Testis (tissue), 3 donors: ENCODE measurements around the gene POLD3. TPM values are rescaled to one million over a fixed set of nuclear protein-coding genes. Genes with fewer than 3 reads are reported as not detected.
A peak's percentile ranks its signal among the peaks of the same experiment; 100 is the strongest.

Experiments used
- DNase-seq: peaks from one replicate; pipeline ENCODE4 v3.0.0-alpha.2; 2019
- H3K27ac ChIP-seq, 2 donors: fragments of 200-600 bp; sonication (generic); one replicate each; pipeline ENCODE4 v1.5.1; 2019
- H3K27me3 ChIP-seq: fragments of 200-600 bp; sonication (generic); one replicate; pipeline ENCODE4 v1.5.1; 2019
- H3K36me3 ChIP-seq: fragments of 200-600 bp; sonication (generic); one replicate; pipeline ENCODE4 v1.5.1; 2017; ENCODE audit warnings: low read depth; ENCODE audit errors: missing control alignments
- H3K4me1 ChIP-seq: fragments of 200-600 bp; sonication (generic); one replicate; pipeline ENCODE4 v1.5.1; 2019
- H3K4me3 ChIP-seq, 2 donors: fragments of 200-600 bp; sonication (generic); one replicate each; pipeline ENCODE4 v1.5.1; 2017 to 2019
- H3K9me3 ChIP-seq: fragments of 200-600 bp; sonication (generic); one replicate; pipeline ENCODE4 v1.5.1; 2017
- CTCF ChIP-seq, 3 experiments: fragments of 450-650 bp in 2 of 3; fragments of 200-600 bp in 1 of 3; sonication (generic) in 1 of 3; IDR thresholded peaks; one replicate each; pipeline ENCODE4 v1.5.1; 2016 to 2019; ENCODE audit warnings: antibody characterized with exemption in 3 of 3, mild to moderate bottlenecking in 2 of 3, moderate library complexity in 1 of 3
- POLR2A ChIP-seq: fragments of 450-650 bp; IDR thresholded peaks from one replicate; pipeline ENCODE4 v1.6.1; 2017; ENCODE audit warnings: antibody characterized with exemption, mild to moderate bottlenecking, moderate library complexity
- WGBS, 2 donors: methylation state at CpG; one replicate each; pipeline ENCODE4 v1.1.5; 2018; 5-methylcytosine and 5-hydroxymethylcytosine counted together
- intact Hi-C: fragments of 100-400 bp; cut with DNase I; formaldehyde crosslinking; loops from one replicate; pipeline ENCODE4 v1.15.1; 2023; ENCODE audit warnings: low total_unique reads
- polyA plus RNA-seq: library from polyadenylated mRNA; stranded (reverse); fragments of 350-450 nt; fragmentation: Illumina TruSeq; extraction: RNeasy Lipid Tissue Mini Kit (QIAGEN cat#74804); gene quantifications from one replicate; pipeline ENCODE4 v1.2.3, GENCODE V29; 2014; ENCODE audit warnings: low read depth, low replicate concordance; ENCODE audit not compliant: insufficient read depth
- total RNA-seq, 2 donors: library from RNA; depleted of rRNA; stranded (reverse); fragments of >200 nt; gene quantifications; one replicate each; pipeline ENCODE4 v1.2.3, GENCODE V29; 2016

POLD3 gene
- total and polyA plus RNA-seq, 3 donors from 2014 or later = 25.2 to 36.3 (median 32.9) TPM

- intact Hi-C loops = no loop called here
- H3K9me3 ChIP-seq = no peaks in the 10 kb centered on the region
- WGBS, 2 donors = 65 to 88% methylated on average over 1 of the region's 1 CpG
- peaks cover 8% of the 10 kb centered on the region for H3K4me1 ChIP-seq
- no peaks in the 10 kb centered on the region for H3K27me3 ChIP-seq
- no peak overlapping the region for H3K27ac ChIP-seq
- no peak overlapping the region for H3K4me3 ChIP-seq
- H3K36me3 ChIP-seq = no peaks in the 10 kb centered on the region
- TF ChIP-seq POLR2A (no peak), CTCF (IDR thresholded peaks at IDR 0.05) (no peak)
- DNase-seq = no peak
Observed at GRCh38 chr11:74637700-74638099, 45.3 kb downstream of the POLD3 start.

- intact Hi-C loops = no loop called here
Observed at GRCh38 chr11:74638869-74639268, 46.5 kb downstream of the POLD3 start.

GRCh38 chr11:74639533-74639932 lies 47.2 kb downstream of the POLD3 start:
- DNase-seq = no peak
- H3K36me3 ChIP-seq = no peaks in the 10 kb centered on the region
- H3K4me3 ChIP-seq = no peak overlapping the region
- no peaks in the 10 kb centered on the region for H3K27me3 ChIP-seq
- intact Hi-C loops = no loop called here
- H3K4me1 ChIP-seq = peaks cover 8% of the 10 kb centered on the region
- TF ChIP-seq POLR2A (no peak), CTCF (IDR thresholded peaks at IDR 0.05) (no peak)
- WGBS, 2 donors = 56 to 67% methylated on average over 5 of the region's 5 CpGs
- no peaks in the 10 kb centered on the region for H3K9me3 ChIP-seq
- H3K27ac ChIP-seq = no peak overlapping the region

More at GRCh38 chr11:74638869-74639268, 46.5 kb downstream of the POLD3 start:
- H3K4me3 ChIP-seq = no peak overlapping the region
- H3K9me3 ChIP-seq = no peaks in the 10 kb centered on the region
- WGBS, 2 donors = 59 to 66% methylated on average over 1 of the region's 1 CpG
- TF ChIP-seq POLR2A (no peak), CTCF (IDR thresholded peaks at IDR 0.05) (no peak)
- peaks cover 8% of the 10 kb centered on the region for H3K4me1 ChIP-seq
- no peak overlapping the region for H3K27ac ChIP-seq
- H3K36me3 ChIP-seq = no peaks in the 10 kb centered on the region
- no peak for DNase-seq
- H3K27me3 ChIP-seq = no peaks in the 10 kb centered on the region

- peaks cover 8% of the 10 kb centered on the region for H3K4me1 ChIP-seq
- H3K27ac ChIP-seq = no peak overlapping the region
- H3K9me3 ChIP-seq = no peaks in the 10 kb centered on the region
- 55 to 85% methylated on average over 8 of the region's 8 CpGs for WGBS, 2 donors
- TF ChIP-seq POLR2A (no peak), CTCF (IDR thresholded peaks at IDR 0.05) (no peak)
- H3K4me3 ChIP-seq = no peak overlapping the region
- intact Hi-C loops = no loop called here
- no peaks in the 10 kb centered on the region for H3K27me3 ChIP-seq
- DNase-seq = peak; percentile 19
- H3K36me3 ChIP-seq = no peaks in the 10 kb centered on the region
Observed at GRCh38 chr11:74641289-74641688, 48.9 kb downstream of the POLD3 start.

- intact Hi-C loops = no loop called here
- DNase-seq = no peak
- Histone ChIP-seq H3K36me3 (no peaks in the 10 kb centered on the region), H3K27ac (no peak overlapping the region), H3K4me1 (peaks cover 8% of the 10 kb centered on the region), H3K9me3 (no peaks in the 10 kb centered on the region), H3K27me3 (no peaks in the 10 kb centered on the region), H3K4me3 (no peak overlapping the region)
- 89 to 94% methylated on average over 4 of the region's 4 CpGs for WGBS, 2 donors
- no peak for TF ChIP-seq CTCF (IDR thresholded peaks at IDR 0.05)
Observed at GRCh38 chr11:74641905-74642304, 49.5 kb downstream of the POLD3 start.
